ENCODE results near the gene SLC7A11.

- TF ChIP-seq CTCF (IDR thresholded peaks at IDR 0.05): no peak
- no peak for TF ChIP-seq POLR2A (IDR thresholded peaks at IDR 0.05)
- no peak for TF ChIP-seq POLR2AphosphoS5 (IDR thresholded peaks at IDR 0.05)
Measured at GRCh38 chr4:138216272-138216867, 25.8 kb downstream of the SLC7A11 start.
